Neural crest cell (in vitro differentiated cells): Measurements from ENCODE around the gene CDKN1C. TPM values are rescaled to one million over a fixed set of nuclear protein-coding genes. Genes with fewer than 3 reads are reported as not detected.
"Not testable (repeated sequence)": the region's sequence is repeated elsewhere in the genome, so short reads cannot be mapped to it uniquely, and the experiment has no call there.

Source experiments
- DNase-seq: peaks from one replicate; pipeline ENCODE4 v3.0.0; 2021; ENCODE audit warnings: low read depth, mixed read lengths, low spot score
- H3K27ac Mint-ChIP-seq: one replicate; pipeline ENCODE4 v1.8.0; 2021; ENCODE audit warnings: mild to moderate bottlenecking, mixed read lengths; ENCODE audit not compliant: unreplicated experiment
- H3K27me3 Mint-ChIP-seq: 2 replicates; pipeline ENCODE4 v1.8.0; 2021; ENCODE audit warnings: low read depth, mild to moderate bottlenecking, mixed read lengths
- H3K36me3 Mint-ChIP-seq: 2 replicates; pipeline ENCODE4 v1.8.0; 2021; ENCODE audit warnings: low read depth, mild to moderate bottlenecking, mixed read lengths
- H3K4me1 Mint-ChIP-seq: 2 replicates; pipeline ENCODE4 v1.8.0; 2021; ENCODE audit warnings: mixed read lengths
- H3K4me3 Mint-ChIP-seq: one replicate; pipeline ENCODE4 v1.8.0; 2021; ENCODE audit warnings: mild to moderate bottlenecking, mixed read lengths
- H3K9me3 Mint-ChIP-seq: 2 replicates; pipeline ENCODE4 v1.8.0; 2021; ENCODE audit warnings: mixed read lengths
- total RNA-seq: library from RNA; stranded (reverse); gene quantifications from 2 replicates; pipeline ENCODE4 v1.2.1, GENCODE V29; 2021
- TF ChIP-seq, protein P1 (sequence below): fragments of 200-600 bp; sonication (generic); conservative IDR thresholded peaks from 2 replicates; pipeline ENCODE4 v1.5.0; 2021; ENCODE audit warnings: antibody characterized with exemption, mild to moderate bottlenecking

Gene CDKN1C
- total RNA-seq, 1 donor from 2014 or later, result 78.3 TPM

DNA sequence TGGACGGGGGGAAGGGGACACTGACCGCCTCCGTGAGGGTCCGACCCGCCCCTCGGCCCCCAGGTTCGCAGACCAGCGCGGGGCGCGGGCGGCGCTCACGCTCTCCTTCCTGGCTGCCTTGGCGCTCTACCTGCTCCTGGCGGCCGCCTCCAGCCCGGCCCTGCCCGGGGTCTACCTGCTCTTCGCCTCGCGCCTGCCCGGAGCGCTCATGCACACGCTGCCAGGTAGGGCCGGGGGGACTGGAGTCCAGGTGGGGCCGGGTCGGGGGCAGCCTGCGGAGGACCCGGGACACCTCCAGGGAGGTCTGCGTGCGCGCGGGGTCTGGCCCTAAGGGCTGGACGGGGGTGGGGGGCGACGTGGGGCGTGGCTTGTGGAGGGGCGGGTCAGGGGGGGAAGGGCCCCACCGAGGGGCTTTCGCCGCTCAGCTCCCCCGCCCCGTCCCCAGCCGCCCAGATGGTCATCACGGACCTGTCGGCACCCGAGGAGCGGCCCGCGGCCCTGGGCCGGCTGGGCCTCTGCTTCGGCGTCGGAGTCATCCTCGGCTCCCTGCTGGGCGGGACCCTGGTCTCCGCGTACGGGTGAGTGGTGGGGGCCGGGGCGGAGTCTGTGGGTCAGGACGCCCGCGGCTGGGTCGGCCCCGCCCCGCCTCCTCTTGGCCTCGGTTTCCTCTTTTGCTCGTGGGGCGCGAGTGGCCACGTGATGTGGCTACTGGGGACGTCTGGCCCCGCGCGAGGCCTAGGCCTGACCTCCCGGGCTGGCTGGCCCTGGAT lies 23.7 kb upstream of the CDKN1C start:
- Mint-ChIP-seq H3K27me3 (no peaks in the 10 kb centered on the region), H3K4me1 (no peaks in the 10 kb centered on the region), H3K4me3 (no peak overlapping the region), H3K36me3 (no peaks in the 10 kb centered on the region), H3K27ac (no peak overlapping the region), H3K9me3 (peaks cover 6% of the 10 kb centered on the region)
- TF ChIP-seq, protein P1, sequence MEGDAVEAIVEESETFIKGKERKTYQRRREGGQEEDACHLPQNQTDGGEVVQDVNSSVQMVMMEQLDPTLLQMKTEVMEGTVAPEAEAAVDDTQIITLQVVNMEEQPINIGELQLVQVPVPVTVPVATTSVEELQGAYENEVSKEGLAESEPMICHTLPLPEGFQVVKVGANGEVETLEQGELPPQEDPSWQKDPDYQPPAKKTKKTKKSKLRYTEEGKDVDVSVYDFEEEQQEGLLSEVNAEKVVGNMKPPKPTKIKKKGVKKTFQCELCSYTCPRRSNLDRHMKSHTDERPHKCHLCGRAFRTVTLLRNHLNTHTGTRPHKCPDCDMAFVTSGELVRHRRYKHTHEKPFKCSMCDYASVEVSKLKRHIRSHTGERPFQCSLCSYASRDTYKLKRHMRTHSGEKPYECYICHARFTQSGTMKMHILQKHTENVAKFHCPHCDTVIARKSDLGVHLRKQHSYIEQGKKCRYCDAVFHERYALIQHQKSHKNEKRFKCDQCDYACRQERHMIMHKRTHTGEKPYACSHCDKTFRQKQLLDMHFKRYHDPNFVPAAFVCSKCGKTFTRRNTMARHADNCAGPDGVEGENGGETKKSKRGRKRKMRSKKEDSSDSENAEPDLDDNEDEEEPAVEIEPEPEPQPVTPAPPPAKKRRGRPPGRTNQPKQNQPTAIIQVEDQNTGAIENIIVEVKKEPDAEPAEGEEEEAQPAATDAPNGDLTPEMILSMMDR, result no peak
- DNase-seq, result no peak

DNA sequence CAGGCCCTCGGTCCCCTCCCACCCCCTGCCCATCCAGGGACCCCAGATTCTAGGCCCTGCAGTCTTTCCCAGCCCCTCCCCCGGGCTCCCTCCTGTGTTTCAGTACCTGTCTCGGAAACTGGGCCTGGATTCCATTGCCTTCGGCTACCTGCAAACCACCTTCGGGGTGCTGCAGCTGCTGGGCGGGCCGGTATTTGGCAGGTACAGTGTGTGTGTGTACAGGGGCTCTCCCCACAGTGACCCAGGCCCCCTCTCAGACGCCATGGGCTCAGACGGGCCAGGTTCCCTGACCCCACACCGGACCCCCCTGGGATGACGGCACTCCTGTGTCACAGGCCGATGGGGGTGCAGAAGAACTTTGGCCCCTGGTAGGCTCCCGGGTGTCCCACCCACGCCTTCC lies 22.6 kb upstream of the CDKN1C start:
- no peak overlapping the region for H3K4me3 Mint-ChIP-seq
- no peaks in the 10 kb centered on the region for H3K4me1 Mint-ChIP-seq
- no peak for DNase-seq
- no peaks in the 10 kb centered on the region for H3K36me3 Mint-ChIP-seq
- peaks cover 6% of the 10 kb centered on the region for H3K9me3 Mint-ChIP-seq
- no peak overlapping the region for H3K27ac Mint-ChIP-seq
- TF ChIP-seq, protein P1, result no peak
- no peaks in the 10 kb centered on the region for H3K27me3 Mint-ChIP-seq

DNA sequence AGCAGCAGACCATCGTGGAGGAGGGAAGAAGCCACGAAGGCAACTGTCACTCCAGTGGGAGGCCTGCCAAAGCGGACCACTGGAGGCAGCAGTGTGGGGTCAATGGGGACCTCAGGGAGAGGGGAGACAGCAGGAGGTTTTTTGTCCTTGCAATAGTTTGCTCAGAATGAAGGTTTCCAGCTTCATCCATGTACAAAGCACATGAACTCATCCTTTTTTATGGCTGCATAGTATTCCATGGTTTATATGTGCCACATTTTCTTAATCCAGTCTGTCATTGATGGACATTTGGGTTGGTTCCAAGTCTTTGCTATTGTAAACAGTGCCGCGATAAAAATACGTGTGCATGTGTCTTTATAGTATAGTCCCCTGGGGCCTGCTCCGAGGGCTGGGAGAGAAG lies 19.7 kb upstream of the CDKN1C start:
- H3K27ac Mint-ChIP-seq, H3K27me3 Mint-ChIP-seq, H3K9me3 Mint-ChIP-seq, H3K36me3 Mint-ChIP-seq, DNase-seq, H3K4me3 Mint-ChIP-seq: not testable (repeated sequence)
- H3K4me1 Mint-ChIP-seq, result peaks cover 10% of the 10 kb centered on the region

DNA sequence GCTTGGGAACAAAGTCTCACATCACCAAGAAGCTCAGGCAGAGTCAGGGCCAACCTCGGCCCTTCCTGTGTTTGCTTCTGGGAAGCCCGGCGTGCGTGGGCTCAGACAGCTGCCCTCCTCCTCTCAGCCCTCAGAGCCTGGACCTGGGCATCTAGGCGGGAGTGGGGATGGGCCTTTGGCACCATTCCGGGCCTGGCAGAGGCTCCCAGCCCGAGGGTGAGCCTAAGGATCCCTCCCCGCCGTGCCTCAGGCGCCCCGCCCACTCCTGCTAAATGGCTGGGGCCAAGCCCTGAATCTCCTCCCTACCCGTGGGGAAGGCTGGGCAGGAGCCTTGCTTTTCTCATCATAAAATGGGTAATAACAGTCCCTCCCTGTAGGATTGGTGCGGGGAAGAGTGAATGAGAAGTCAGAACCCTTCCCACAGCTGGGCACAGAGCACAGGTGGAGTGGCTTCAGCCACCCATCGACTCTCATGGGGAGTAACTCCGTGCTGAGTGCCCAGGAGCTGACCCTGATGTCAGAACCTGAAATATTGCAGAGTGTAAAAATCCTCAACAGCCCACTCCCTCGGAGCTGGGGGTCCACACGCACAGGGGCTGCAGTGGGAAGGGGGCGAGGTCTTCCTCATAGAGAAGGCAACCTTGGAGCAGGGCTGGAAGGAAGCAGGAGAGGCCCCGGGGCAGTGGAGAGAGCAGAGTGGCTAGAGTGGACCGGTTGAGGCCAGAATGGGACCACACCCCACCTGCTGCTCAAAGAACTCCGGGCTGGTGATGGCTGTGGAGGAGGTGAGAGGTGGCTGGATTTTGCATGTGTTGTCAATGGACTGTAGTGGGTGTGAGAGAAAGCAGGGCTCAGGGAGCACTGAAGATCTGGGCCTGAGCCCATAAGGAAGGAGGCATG lies 18.8 kb upstream of the CDKN1C start:
- Mint-ChIP-seq H3K4me1 (peaks cover 19% of the 10 kb centered on the region), H3K36me3 (no peaks in the 10 kb centered on the region), H3K27me3 (no peaks in the 10 kb centered on the region), H3K4me3 (peak overlapping the region; percentile 71), H3K27ac (no peak overlapping the region), H3K9me3 (peaks cover 6% of the 10 kb centered on the region)
- TF ChIP-seq, protein P1, result no peak
- DNase-seq, result no peak

DNA sequence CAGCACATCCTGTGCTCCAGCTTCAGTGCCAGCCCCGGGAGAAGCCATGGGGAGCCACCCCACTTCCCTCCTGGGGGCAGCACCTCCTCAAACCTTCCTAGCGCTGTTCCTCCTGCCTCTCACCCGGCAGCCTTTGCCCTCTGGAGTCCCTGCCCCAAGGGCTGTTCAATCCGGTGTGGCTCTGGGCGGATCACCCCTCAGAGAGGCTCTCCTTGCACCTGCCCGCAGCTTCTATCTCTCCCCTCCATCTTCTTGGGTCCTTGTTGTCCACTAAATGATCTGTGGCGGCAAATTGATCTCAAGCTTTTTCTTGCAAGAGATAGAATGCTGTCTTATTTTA lies 18.1 kb upstream of the CDKN1C start:
- Mint-ChIP-seq H3K36me3 (no peaks in the 10 kb centered on the region), H3K27me3 (no peaks in the 10 kb centered on the region), H3K4me1 (peaks cover 26% of the 10 kb centered on the region), H3K27ac (no peak overlapping the region), H3K4me3 (peak overlapping the region; percentile 71), H3K9me3 (peaks cover 6% of the 10 kb centered on the region)
- TF ChIP-seq, protein P1, result no peak
- DNase-seq, result no peak
